Parietal lobe (tissue), 2 donors: ENCODE results near the gene GRIPAP1. TPM values are rescaled to one million over a fixed set of nuclear protein-coding genes. Genes with fewer than 3 reads are reported as not detected.

Source experiments
- small RNA-seq: library from RNA; depleted of rRNA; stranded (forward); fragments of <200 nt; gene quantifications from one replicate; pipeline ENCODE3, GENCODE V24; 2014; ENCODE audit warnings: low replicate concordance
- total RNA-seq: library from RNA; depleted of rRNA; stranded (reverse); fragments of >200 nt; gene quantifications from one replicate; pipeline ENCODE4 v1.2.3, GENCODE V29; 2014

The GRIPAP1 gene, protein sequence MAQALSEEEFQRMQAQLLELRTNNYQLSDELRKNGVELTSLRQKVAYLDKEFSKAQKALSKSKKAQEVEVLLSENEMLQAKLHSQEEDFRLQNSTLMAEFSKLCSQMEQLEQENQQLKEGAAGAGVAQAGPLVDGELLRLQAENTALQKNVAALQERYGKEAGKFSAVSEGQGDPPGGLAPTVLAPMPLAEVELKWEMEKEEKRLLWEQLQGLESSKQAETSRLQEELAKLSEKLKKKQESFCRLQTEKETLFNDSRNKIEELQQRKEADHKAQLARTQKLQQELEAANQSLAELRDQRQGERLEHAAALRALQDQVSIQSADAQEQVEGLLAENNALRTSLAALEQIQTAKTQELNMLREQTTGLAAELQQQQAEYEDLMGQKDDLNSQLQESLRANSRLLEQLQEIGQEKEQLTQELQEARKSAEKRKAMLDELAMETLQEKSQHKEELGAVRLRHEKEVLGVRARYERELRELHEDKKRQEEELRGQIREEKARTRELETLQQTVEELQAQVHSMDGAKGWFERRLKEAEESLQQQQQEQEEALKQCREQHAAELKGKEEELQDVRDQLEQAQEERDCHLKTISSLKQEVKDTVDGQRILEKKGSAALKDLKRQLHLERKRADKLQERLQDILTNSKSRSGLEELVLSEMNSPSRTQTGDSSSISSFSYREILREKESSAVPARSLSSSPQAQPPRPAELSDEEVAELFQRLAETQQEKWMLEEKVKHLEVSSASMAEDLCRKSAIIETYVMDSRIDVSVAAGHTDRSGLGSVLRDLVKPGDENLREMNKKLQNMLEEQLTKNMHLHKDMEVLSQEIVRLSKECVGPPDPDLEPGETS
- 49.8 TPM for total RNA-seq

DNA sequence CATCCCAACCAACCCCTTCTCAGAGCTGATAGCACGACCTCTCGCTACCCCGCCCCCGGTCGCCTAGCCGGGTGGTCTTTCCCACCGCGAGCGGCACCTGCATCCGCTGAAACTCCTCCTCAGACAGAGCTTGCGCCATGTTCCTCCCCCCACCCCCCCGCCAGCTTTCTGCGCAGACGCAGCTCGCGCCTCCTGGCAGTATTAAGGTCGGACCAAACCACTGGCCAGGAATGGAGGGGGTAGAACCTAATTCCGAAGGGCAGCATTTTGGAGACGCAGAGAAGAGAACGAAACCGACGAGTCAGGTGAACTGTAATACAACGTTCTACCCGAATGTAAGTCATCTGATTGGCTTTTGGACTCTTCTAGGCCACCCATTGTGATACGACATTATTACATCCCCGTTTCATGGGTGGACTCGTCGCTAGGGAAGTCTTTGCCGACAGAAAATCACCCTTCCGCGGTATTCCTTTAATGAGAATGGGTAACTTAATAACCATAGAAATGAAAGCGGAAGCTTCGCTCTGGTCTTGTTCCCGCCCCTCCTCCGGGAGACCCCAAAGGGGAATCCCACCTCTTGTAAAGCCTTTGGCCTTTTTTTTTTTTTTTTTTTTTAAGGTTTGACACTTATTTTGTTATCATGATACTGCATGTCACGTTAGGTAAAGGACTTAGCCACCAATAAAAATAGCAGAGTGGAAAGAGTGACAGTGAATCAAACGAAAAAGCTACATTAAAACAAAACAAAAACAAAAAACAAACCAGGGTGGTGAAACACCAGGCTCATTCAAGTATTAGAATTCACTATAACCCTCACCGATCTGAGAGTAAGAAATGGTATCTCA lies at the start of gene GRIPAP1:
TSS of gene GRIPAP1 (minus strand) at position 174 of the 845 bp plus-strand sequence. CDS start at position 139, 35 bp downstream.

DNA sequence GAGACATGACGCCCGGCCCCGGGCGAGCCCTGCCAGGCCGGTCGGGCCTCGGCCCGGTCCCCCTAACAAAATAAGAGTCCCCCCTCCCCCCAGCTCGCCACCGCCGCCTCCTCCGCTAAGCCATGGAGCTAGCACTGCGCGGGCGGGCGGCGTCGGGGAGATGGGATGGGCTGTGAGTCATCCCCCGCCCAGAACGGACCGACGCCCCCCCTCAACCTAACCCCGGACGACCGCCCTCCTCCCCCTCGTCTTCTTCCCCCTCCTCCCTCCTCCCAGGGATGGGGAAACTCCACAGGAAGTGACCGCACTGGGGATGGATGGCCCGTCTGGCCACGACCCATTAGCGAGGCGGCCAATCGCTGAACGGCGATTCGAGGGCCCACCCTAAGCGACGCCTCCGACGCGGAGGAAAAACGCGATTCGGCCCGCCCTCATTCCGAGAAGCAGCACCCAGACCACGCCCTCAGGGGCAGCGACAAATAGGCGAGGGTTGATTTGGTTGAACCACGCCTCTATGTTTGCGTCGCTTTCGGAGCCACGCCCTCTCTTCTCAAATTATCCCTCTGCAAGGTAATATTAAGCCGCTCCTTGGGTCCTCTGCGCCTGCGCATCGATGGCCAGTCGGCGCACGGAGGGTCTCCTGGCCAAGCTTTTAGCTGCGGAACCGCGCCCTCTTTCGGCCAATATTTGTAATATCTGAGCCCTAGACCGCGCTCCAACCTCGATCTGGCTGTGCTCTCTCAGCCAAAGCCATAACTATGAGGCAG lies 41.3 kb upstream of the GRIPAP1 start, which contains the start of gene TFE3:
TSS of gene TFE3 (minus strand) at position 138 of the 767 bp plus-strand sequence. CDS start at position 7, 131 bp downstream.

GRCh38 chrX:48971249-48972219 lies 30.5 kb downstream of the GRIPAP1 start, which contains the start of gene KCND1:
Gene KCND1, minus strand, starts transcription at chrX:48971844. Its CDS starts 1,573 bp downstream, at chrX:48970271.

GRCh38 chrX:48957477-48957826 lies 44.6 kb downstream of the GRIPAP1 start, which contains the start of gene OTUD5:
Gene OTUD5, minus strand, starts transcription at chrX:48957607. Its CDS starts 37 bp downstream, at chrX:48957570.

Small RNAs within 50 kb of the gene (small RNA-seq; reads per million reads assigned to genes)
- gene RNU6-722P: not detected

Other genes starting within 250 kb of the GRIPAP1 start
- gene GLOD5, start 240.5 kb downstream of the GRIPAP1 start, total RNA-seq: not detected
- gene GATA1, start 215.7 kb downstream of the GRIPAP1 start, total RNA-seq: not detected
- 125 TPM for gene HDAC6, start 200.2 kb downstream of the GRIPAP1 start, total RNA-seq
- gene ERAS, start 175.8 kb downstream of the GRIPAP1 start, total RNA-seq: not detected
- gene PCSK1N, start 166.7 kb downstream of the GRIPAP1 start, total RNA-seq: 63.5 TPM
- 19.4 TPM for gene TIMM17B, start 104.5 kb downstream of the GRIPAP1 start, total RNA-seq
- gene PQBP1, start 104.3 kb downstream of the GRIPAP1 start, total RNA-seq: 34.7 TPM
- gene SLC35A2, start 90.6 kb downstream of the GRIPAP1 start, total RNA-seq: 6.9 TPM
- gene PIM2, start 83.2 kb downstream of the GRIPAP1 start, total RNA-seq: 9.7 TPM
- 30.4 TPM for gene OTUD5, start 44.7 kb downstream of the GRIPAP1 start, total RNA-seq
- gene KCND1, start 30.4 kb downstream of the GRIPAP1 start, total RNA-seq: 0.63 TPM
- 12.2 TPM for gene TFE3, start 41.1 kb upstream of the GRIPAP1 start, total RNA-seq
- gene CCDC120, start 56.7 kb upstream of the GRIPAP1 start, total RNA-seq: 5.3 TPM
- gene PRAF2, start 71.7 kb upstream of the GRIPAP1 start, total RNA-seq: 7.8 TPM
- gene WDR45, start 77.6 kb upstream of the GRIPAP1 start, total RNA-seq: 37.6 TPM
- gene GPKOW, start 121.5 kb upstream of the GRIPAP1 start, total RNA-seq: 20.3 TPM
- gene MAGIX, start 160.5 kb upstream of the GRIPAP1 start, total RNA-seq: 2.8 TPM
- gene PLP2, start 169.6 kb upstream of the GRIPAP1 start, total RNA-seq: 1.6 TPM
- gene PRICKLE3, start 184.1 kb upstream of the GRIPAP1 start, total RNA-seq: 0.31 TPM
- gene SYP, start 197.9 kb upstream of the GRIPAP1 start, total RNA-seq: 121 TPM
- gene CACNA1F, start 231.1 kb upstream of the GRIPAP1 start, total RNA-seq: not detected
- gene CCDC22, start 233.2 kb upstream of the GRIPAP1 start, total RNA-seq: 5.3 TPM